Fibroblast of skin of left biceps (primary cell): ENCODE measurements around the gene FRMPD4.
"Not testable (repeated sequence)": the region's sequence is repeated elsewhere in the genome, so short reads cannot be mapped to it uniquely, and the experiment has no call there.

ENCODE experiments used
- DNase-seq, 2 experiments: peaks; one replicate each; pipeline ENCODE4 v3.0.0-alpha.2; 2013; ENCODE audit warnings: low read depth in 2 of 2

The FRMPD4 gene

DNA sequence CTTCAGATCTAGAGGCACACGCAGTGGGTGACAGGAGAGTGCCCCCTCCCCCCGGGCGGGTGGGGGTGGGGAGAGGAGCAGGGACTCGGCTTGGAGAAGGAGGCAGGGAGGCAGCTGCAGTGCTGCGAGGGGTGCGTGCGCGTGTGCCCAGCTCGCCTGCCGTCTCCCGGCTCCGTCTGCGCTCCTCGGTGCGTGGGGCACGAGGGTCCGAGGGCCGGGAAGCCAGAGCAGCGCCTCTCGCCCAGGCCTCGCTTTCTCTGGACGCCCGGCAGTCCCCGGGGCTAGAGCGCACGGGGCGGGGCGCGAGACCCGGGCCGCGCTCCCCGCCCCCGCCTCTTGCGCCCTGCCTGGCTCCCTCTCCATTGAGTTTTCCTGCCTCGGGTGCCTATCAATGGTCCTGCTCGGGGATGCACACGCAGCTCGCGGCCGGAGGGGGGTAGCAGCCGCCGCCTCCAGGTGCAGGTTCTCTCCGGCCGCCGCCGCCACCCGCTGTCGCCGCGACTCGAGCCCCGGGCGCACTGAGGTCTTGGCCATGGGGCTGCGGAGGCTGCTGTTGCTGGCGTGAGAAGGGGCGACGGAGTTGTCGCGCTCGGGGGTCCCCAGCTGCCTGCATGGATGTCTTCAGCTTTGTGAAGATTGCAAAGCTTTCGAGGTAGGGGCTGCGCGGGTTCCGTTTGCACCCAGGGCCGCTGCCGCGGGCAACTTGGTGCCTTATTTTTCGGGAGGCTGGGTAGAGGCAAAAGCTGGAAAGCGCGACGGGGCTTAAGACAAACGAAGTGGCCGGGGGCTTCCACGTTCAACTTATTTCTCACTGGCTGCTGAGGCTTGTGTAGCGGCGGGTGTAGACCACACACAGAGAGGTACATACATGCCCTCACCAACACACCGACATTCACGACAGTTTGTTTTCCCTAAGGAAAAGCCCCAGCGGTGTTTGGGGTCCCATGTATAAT lies at the start of gene FRMPD4:
FRMPD4 (plus strand) TSS at position 113 of the 953 bp plus-strand sequence; CDS start at position 612, 499 bp downstream.
- peak in 1 of 2 experiments; percentile 2 for DNase-seq

DNA sequence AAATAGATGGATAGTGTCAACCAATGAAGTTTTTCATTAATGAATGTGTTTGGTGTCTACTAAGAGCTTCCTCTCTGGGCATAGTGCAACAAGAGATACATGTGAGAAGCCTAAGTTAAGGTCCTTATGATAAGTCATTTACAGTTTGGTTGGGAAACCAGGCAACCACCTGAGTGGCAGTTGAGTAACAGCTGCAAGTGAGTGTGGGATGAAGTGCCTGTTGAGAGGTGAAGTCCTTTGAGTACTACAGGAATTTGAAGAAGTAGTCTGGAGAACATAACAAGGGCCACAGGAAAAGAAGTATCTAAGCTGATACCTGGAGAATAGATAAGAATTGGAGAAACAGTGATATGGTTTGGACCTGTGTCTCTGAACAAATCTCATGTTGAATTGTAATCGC lies 48.5 kb upstream of the FRMPD4 start:
- no peak for DNase-seq

DNA sequence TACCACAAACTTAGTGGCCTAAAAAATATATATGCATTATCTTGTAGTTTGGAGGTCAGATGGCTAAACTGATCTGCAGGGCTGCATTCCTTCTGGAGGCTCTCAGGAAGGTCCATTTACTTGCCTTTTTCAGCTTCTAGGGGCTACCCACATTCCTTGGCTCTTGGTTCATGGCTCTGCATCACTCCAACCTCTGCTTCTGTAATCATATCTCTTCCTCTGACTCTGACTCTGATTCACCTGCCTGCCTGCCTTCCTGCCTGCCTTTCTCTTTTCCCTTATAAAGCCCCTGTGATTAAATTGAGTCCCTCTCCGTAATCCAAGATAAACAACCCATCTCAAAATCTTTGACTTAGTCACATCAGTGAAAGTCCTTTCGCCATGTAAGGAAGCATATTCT lies 25.0 kb upstream of the FRMPD4 start:
- DNase-seq, result no peak

DNA sequence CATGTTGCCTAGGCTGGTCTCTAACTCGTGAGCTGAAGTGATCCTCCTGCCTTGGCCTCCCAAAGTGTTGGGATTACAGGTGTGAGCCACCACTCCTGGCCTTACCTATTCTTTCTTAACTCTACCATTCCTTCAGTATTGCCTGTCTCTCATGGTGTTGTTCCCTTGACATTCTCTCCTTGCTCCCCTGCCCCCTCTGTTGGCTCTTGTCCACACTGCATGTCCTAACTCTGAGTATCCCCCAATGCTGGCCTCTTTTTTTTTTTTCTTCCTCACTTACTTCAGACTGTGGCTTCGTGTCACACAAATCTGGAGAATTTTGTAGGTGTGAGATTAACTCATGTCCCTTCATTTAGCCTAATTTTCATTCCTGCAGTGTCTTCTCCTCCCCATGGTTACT lies 22.9 kb upstream of the FRMPD4 start:
- DNase-seq, result no peak

DNA sequence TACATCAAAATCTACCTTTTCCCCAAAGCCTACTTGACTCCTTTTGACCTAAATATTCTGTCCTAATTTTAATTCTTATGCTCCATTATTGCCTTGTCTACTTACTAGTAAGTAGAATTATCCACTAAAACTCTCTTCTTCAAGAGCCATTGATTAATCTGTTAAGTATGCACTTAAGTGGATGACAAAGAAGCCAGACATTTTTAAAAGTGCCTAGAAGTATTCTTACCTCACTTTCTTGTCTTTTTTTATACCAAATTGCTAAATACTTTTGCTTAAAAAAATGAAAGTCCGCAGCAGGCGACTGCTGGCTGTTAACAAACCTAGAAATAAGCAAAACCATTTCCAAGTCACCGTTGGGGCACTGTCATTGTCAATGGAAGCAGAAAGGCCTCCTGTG lies 20.1 kb upstream of the FRMPD4 start:
- no peak for DNase-seq

DNA sequence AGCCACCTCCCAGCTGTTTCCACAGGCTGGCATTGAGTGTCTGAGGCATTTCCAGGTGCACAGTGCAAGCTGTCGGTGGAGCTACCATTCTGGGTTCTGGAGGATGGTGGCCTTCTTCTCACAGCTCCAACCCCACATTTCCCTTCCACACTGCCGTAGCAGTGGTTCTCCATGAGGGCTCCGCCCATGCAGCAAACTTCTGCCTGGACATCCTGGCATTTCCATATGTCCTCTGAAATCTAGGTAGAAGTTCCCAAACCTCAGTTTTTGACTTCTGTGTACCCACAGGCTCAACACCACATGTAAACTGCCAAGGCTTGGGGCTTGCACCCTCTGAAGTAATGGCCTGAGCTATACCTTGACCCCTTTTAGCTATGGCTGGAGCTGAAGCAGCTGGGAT lies 10.3 kb upstream of the FRMPD4 start:
- no peak for DNase-seq

DNA sequence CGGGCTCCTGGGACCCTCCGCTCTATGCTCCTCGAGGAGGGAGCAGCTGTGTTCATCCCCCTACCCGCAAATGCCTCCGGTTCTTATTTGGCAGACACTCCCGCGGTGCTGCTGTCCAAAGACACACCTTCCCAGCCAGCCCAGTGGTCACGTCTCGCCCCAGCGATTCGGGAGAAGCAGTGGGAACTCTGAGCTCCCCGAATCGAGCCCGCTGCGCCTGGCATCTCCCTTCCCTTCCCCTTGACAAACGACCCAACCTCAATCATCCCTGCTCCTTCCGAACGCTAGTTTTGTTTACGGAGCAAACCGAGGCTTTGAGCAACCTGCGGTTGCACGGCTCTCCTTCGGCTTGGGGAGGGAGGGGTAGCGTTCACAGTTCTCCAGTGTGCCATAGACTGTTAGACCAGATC lies 317 bp upstream of the FRMPD4 start:
- DNase-seq, result no peak

DNA sequence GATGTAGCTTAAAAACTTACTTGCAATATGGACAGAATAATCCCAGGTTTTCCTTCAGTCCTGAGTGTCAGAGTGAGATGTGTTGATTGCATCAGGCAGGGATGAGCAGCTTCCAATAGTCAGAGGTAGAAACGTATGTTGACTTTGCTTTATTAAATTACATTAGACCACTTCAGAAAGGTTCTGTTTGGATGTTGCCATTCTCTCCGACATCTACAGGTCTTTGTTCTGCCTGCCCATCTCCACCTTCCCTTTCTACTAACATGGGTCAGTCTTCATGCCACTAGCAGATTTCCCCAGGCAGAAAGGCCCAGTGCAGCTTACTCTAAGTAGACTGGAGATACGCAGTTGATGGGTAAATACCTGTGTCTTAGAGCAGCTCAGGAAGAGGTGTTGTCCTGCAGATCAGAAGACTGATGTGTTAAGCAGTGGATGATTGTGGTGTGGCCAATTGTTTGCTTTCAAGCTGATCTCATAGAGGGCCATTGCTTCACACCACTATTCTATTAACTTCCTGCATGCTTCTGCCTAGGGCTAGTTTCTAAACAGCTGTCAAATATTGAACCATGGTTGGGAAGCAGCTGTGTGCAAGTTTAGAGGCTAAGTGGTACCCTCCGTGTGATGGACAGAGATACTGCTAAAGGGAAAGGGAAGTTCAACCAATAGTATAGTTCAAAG lies 1.8 kb downstream of the FRMPD4 start:
- no peak for DNase-seq

DNA sequence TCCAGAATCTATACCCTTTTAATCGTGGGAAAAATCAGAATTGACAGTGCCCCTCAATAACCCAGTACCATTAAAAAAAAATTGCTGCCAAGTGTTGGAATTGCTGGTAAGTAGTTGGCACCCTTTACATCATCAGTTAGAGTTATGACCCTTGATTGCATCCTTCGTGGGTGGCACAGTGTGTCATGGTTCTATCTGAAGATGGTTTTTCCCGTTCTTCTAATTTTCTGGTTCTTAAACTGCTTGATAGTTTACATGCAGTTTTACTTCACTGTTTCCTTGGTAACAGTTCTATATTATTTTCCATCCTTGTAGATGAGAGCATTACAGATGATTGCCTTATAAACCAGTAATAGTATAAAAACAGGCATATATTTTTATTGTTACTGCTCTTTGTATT lies 3.2 kb downstream of the FRMPD4 start:
- no peak for DNase-seq

DNA sequence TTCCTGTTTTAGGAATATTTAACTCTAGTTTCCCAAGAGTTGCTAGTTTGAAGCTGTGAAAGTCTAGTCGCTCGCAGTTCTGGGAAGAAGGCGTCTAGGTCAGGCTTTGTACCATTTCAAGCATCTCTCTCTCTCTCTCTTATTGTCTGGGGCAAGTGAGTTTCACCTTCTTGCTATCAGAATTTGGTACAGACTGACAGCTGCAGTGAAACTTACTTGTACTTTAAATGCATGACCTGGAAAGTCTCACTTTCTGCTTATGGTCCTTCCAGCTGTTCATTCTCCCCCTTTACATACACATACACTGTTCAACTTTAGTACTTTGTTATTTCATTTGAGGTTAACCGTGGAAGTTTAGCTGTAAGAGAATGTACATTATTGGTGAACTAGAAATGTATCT lies 4.4 kb downstream of the FRMPD4 start:
- no peak for DNase-seq

DNA sequence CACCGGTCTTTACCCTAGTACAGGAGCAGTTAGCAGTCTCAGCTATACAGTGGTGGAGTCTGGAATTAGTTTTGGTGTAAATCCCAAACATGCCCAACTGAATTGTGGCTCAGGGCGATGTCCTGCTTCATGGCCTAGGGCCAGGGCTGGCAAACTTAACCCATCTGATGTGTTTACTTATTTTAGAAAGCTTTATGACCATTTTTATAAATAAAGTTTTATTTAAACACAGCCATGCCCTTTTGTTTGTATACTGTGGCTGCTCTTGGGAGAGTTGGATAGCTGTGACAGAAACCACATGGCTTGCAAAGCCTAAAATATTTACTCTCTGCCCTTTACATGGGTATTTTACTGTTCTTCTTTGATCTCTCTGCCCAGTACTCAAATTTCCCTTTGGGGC lies 7.1 kb downstream of the FRMPD4 start:
- DNase-seq, result no peak

DNA sequence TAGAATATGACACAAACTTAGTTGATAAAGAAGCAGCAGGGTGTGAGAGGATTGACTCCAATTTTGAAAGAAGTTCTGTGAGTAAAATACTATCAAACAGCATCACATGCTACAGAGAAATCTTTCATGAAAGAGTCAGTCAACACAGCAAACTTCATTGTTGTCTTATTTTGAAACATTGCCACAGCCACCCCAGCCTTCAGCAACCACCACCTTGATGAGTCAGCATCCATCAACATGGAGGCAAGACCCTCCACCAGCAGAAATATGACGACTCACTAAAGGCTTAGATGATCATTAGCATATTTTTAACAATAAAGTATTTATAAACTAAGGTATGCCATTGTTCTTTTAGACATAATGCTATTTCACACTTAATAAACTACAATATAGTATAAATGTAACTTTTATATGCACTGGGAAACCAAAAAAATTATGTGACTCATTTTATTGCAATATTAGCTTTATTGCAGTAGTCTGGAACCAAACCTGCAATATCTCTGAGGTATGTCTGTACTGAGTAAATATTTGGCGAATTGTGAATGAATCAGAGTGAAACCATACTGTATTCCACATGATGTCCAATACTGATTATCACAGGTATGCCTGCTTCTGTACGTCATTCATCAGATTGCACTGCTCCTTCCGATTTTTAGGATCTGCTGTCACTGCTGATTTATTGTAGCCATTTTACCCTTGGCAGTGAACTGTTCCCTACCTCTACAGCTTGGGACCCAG lies 11.6 kb downstream of the FRMPD4 start:
- no peak for DNase-seq

DNA sequence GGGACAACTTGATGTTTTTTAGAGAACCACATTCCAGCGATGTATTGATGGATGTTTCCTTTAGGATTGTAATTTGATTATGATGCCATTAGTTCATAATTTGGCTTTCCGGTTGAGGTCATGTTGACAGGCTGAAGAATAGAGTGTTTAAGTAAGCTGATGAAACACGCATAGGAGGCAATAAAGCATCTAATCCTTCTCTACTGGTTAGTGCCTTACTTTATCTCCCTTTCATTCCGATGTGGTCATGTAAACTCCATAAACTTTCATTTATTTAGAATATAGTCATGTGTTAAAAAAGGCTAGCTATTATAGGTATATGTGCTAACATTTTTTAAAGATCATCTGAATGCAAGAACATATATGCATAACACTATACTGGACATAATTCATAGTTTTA lies 15.0 kb downstream of the FRMPD4 start:
- no peak for DNase-seq

DNA sequence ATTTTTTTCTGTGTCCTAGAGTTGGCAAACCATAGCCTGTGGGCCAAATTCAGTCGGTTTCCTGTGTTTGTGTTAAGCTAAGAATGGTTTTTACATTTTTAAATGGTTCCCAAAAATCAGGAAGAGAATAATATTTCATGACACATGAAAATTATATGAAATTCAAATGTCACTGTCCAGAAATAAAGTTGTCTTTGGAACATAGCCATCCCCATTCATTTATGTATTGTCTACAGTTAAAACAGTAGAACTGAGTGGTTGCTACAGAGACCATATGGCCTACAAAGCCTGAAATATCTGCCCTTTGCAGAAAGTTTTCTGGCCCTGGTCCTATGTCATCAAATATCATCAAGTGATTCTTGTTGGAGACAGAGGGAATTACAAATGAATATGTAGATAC lies 15.5 kb downstream of the FRMPD4 start:
- no peak for DNase-seq

DNA sequence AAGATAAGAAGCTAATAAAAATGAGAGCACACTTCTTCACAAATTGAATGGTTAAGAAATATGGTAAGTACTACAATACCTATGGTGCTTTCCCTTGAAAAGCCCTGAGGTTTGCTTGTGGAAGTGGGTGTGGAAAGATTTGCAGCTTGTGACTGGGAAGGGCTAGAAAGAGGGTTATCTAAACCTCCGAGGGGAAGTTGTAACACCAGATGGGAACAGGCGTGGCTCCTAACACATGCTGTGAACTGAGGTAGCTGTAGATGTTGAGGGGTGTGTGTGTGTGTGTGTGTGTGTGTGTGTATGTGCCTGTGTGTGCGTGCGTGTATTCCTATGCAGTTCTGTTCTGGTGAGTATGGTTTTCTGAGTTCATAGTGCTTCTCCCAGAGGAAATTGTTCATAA lies 21.5 kb downstream of the FRMPD4 start:
- DNase-seq, result no peak

DNA sequence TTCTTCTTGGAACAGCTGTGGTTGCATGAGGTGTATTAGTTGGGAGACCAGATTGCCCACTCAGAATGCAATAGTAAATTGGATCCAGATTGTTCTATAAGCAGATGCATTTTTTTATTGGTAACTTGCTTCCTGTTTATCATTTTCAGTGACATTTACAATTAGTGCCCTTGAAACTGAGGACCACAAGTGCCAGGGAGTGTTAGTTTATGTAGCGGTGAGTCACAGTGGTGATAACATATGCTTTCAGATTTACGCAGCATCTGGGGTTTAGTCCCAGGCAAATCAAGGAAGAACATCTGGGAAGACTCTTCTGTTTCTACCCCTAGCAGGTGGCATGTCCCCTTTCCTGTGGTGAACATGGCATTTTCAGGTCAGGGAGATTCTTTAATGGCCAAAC lies 24.1 kb downstream of the FRMPD4 start:
- DNase-seq, result no peak

DNA sequence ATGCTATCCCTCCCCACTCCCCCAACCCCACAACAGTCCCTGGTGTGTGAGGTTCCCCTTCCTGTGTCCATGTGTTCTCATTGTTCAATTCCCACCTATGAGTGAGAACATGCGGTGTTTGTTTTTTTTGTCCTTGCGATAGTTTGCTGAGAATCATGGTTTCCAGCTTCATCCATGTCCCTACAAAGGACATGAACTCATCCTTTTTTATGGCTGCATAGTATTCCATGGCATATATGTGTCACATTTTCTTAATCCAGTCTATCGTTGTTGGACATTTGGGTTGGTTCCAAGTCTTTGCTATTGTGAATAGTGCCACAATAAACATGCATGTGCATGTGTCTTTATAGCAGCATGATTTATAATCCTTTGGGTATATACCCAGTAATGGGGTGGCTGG lies 25.9 kb downstream of the FRMPD4 start:
- DNase-seq, result not testable (repeated sequence)

DNA sequence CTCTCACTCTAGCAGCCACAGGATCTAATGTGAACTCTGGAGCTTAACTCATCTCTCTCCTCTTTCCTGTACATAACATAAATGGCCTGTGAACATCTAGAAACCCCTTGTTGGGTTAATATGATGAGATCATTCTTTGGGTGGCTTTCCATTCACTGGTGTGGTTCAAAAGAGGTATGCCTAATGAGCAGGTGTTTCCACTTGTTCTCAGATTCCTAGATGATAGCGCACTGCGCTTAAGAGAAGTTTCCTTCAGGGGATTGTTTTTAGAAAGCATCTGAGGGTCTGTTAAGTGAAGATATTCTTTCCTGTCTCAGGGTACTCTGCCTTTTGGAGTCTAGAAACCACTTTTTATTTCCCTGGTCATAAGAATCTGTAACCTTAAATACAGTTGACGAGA lies 32.5 kb downstream of the FRMPD4 start:
- DNase-seq, result no peak

DNA sequence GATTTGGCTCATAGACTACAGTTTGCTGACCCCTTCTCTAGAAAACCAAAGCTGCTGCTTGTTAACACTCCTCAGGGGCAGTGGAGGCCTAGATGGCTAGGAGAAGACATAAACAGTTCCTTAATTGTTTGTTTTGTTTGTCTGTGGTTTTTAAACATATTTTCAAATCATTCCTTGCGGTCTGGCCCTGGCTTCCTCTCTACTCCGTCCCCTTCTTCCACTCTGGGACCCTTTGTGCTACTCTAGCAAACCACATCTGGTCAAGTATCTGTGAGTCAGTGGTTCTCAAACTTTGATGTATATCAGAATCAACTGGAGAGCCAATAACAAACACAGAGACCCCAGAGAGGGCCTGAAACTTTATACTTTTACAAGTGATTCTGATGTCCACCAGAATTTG lies 36.1 kb downstream of the FRMPD4 start:
- no peak for DNase-seq

DNA sequence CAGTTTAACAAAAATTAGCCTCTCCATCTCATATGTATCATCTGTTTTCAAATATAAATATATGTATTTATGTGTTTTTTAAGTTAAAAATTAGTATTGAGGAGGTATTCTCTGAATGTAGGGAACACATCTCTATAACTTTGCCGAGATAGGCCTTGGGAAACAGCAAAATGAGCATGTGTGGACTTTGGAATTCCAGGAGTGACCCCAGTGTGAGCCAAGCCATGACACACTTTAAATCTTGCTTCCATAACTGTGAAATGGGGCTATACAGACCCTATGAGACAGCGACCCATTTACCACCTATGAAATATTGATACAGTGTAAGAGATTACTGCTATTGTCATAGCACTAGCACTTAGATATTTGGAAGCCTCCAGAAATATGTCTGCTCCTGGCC lies 58.8 kb downstream of the FRMPD4 start:
- DNase-seq, result no peak

DNA sequence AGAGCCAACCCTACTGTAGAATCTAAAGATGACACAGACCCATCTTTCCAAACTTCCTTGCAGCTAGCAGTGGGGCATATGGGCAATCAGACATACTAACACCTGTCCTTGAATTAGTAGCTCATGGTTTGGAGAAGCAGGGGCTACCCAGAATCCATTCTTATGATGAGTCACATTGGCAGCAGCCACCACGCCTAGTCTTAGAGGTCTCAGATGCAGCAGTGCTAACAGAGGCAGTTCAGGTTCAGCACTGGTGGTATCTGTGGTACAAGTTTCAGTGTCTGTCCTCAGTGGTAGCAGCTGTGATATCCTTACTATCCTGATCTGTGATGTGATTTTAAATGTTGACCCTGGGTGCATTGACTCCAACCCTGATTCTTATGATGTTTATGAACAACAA lies 68.1 kb downstream of the FRMPD4 start:
- no peak for DNase-seq

DNA sequence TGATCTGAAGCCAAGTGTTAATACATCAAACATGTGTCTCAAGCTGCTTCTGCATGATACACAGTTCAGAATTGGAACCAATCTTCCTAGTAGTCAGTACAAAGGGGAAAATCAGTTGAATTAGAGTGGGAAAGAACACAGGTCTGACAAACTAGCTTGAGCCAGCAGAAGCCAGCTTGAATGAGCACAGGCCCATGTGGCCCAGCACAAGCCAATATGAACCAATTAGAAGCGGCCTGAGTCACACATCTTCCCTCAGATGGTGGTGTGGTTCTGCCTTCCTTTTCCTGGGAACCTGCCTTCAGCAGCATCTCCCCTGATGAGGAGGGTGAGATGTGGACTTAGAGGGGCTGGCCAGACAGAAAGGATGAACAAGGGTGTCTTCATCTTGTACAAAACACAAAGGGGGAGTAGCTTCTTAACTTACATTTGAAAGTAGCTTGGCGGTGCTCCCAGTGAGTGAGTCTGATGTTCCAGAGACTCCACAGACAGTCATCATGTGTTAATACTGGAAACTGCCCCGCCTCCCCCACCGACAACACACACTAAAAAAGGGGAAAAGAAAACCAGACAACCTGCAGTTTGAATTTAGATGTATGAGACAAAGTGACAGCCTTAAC lies 72.0 kb downstream of the FRMPD4 start:
- DNase-seq, result peak; percentile 16 to 34
